ENCODE results near the gene PAK6.

Gene PAK6

GRCh38 chr15:40276927-40277326, 38.1 kb downstream of the PAK6 start:
- H3K79me2 ChIP-seq (ENCODE audit: control insufficient read depth, low read length), result no peaks in the 10 kb centered on the region
- peak overlapping the region; percentile 36 for H3K4me3 ChIP-seq (ENCODE audit: low read length)
- no peak overlapping the region for H3K27ac ChIP-seq (ENCODE audit: low read depth, low read length)
- H3K36me3 ChIP-seq (ENCODE audit: control insufficient read depth, low read length), result no peaks in the 10 kb centered on the region
- peaks cover 23% of the 10 kb centered on the region for H3K27me3 ChIP-seq (ENCODE audit: control insufficient read depth, low read length)
- H3K4me1 ChIP-seq (ENCODE audit: control insufficient read depth, low read length), result peaks cover 25% of the 10 kb centered on the region
- TF ChIP-seq CTCF (IDR thresholded peaks at IDR 0.05; ENCODE audit: low read depth, low read length, poor library complexity, severe bottlenecking), result no peak
- TF ChIP-seq EZH2phosphoT487 (IDR thresholded peaks at IDR 0.05; ENCODE audit: borderline replicate concordance, low read length), result no peak
- H4K20me1 ChIP-seq (ENCODE audit: control insufficient read depth, insufficient read depth, low read depth, low read length), result no peaks in the 10 kb centered on the region
- H3K9me3 ChIP-seq (ENCODE audit: control insufficient read depth, insufficient read depth, low read length), result no peaks in the 10 kb centered on the region
- H3K9me2 ChIP-seq (replicated peaks; ENCODE audit: control insufficient read depth, low read length), result no peaks in the 10 kb centered on the region
- no peaks in the 10 kb centered on the region for H3F3A ChIP-seq (ENCODE audit: control insufficient read depth, insufficient read depth)
- H3K4me2 ChIP-seq (ENCODE audit: low read length), result peak overlapping the region; percentile 58

GRCh38 chr15:40277471-40277870, 38.6 kb downstream of the PAK6 start:
- no peaks in the 10 kb centered on the region for H3F3A ChIP-seq (ENCODE audit: control insufficient read depth, insufficient read depth)
- no peaks in the 10 kb centered on the region for H3K79me2 ChIP-seq (ENCODE audit: control insufficient read depth, low read length)
- no peak for TF ChIP-seq EZH2phosphoT487 (IDR thresholded peaks at IDR 0.05; ENCODE audit: borderline replicate concordance, low read length)
- no peak for TF ChIP-seq CTCF (IDR thresholded peaks at IDR 0.05; ENCODE audit: low read depth, low read length, poor library complexity, severe bottlenecking)
- H3K4me1 ChIP-seq (ENCODE audit: control insufficient read depth, low read length), result peaks cover 30% of the 10 kb centered on the region
- peaks cover 28% of the 10 kb centered on the region for H3K27me3 ChIP-seq (ENCODE audit: control insufficient read depth, low read length)
- H3K4me2 ChIP-seq (ENCODE audit: low read length), result peak overlapping the region; percentile 58
- no peaks in the 10 kb centered on the region for H3K9me3 ChIP-seq (ENCODE audit: control insufficient read depth, insufficient read depth, low read length)
- H3K4me3 ChIP-seq (ENCODE audit: low read length), result peak overlapping the region; percentile 36
- H3K27ac ChIP-seq (ENCODE audit: low read depth, low read length), result no peak overlapping the region
- no peaks in the 10 kb centered on the region for H4K20me1 ChIP-seq (ENCODE audit: control insufficient read depth, insufficient read depth, low read depth, low read length)
- no peaks in the 10 kb centered on the region for H3K9me2 ChIP-seq (replicated peaks; ENCODE audit: control insufficient read depth, low read length)
- no peaks in the 10 kb centered on the region for H3K36me3 ChIP-seq (ENCODE audit: control insufficient read depth, low read length)

GRCh38 chr15:40278026-40278425, 39.2 kb downstream of the PAK6 start:
- Histone ChIP-seq H3K4me2 (ENCODE audit: low read length) (peak overlapping the region; percentile 58), H3K36me3 (ENCODE audit: control insufficient read depth, low read length) (no peaks in the 10 kb centered on the region), H3K27me3 (ENCODE audit: control insufficient read depth, low read length) (peaks cover 34% of the 10 kb centered on the region), H3K4me1 (ENCODE audit: control insufficient read depth, low read length) (peaks cover 35% of the 10 kb centered on the region), H4K20me1 (ENCODE audit: control insufficient read depth, insufficient read depth, low read depth, low read length) (no peaks in the 10 kb centered on the region), H3K9me3 (ENCODE audit: control insufficient read depth, insufficient read depth, low read length) (no peaks in the 10 kb centered on the region), H3K9me2 (replicated peaks; ENCODE audit: control insufficient read depth, low read length) (no peaks in the 10 kb centered on the region), H3K27ac (ENCODE audit: low read depth, low read length) (no peak overlapping the region), H3F3A (ENCODE audit: control insufficient read depth, insufficient read depth) (no peaks in the 10 kb centered on the region), H3K79me2 (ENCODE audit: control insufficient read depth, low read length) (no peaks in the 10 kb centered on the region), H3K4me3 (ENCODE audit: low read length) (no peak overlapping the region)
- TF ChIP-seq EZH2phosphoT487 (IDR thresholded peaks at IDR 0.05; ENCODE audit: borderline replicate concordance, low read length), result no peak
- no peak for TF ChIP-seq CTCF (IDR thresholded peaks at IDR 0.05; ENCODE audit: low read depth, low read length, poor library complexity, severe bottlenecking)
